ENCODE results near the gene ARID1B. TPM values are rescaled to one million over a fixed set of nuclear protein-coding genes. Genes with fewer than 3 reads are reported as not detected.
A peak's percentile ranks its signal among the peaks of the same experiment; 100 is the strongest.

Gene ARID1B
- total and polyA plus RNA-seq, 8 donors = 67.6 to 102 (median 99.0) TPM

- no peak for TF ChIP-seq CTCF (IDR thresholded peaks at IDR 0.05)
- no peak overlapping the region for H3K4me3 ChIP-seq
- H3K4me1 ChIP-seq = peaks cover 12 to 17% of the 10 kb centered on the region in 2 donors
- no peaks in the 10 kb centered on the region for H3K9me3 ChIP-seq
- H3K36me3 ChIP-seq = peaks cover 0 to 4% of the 10 kb centered on the region in 2 donors
- intact Hi-C loops (cut with DNase I) = no loop called here
- DNase-seq = no peak
- no peak for ATAC-seq
- H3K27me3 ChIP-seq = no peaks in the 10 kb centered on the region
- no peak overlapping the region for H3K27ac ChIP-seq
Observed at GRCh38 chr6:157079771-157080170, 302.6 kb downstream of the ARID1B start.

- H3K36me3 ChIP-seq = peaks cover 0 to 15% of the 10 kb centered on the region in 2 donors
- H3K4me3 ChIP-seq = no peak overlapping the region
- no peak for TF ChIP-seq CTCF (IDR thresholded peaks at IDR 0.05)
- H3K27me3 ChIP-seq = no peaks in the 10 kb centered on the region
- ATAC-seq (no peak), DNase-seq (no peak)
- H3K27ac ChIP-seq = no peak overlapping the region
- intact Hi-C loops (cut with DNase I) = no loop called here
- H3K4me1 ChIP-seq = peaks cover 7 to 12% of the 10 kb centered on the region in 2 donors
- no peaks in the 10 kb centered on the region for H3K9me3 ChIP-seq
Observed at GRCh38 chr6:157080986-157081391, 303.8 kb downstream of the ARID1B start.

- Histone ChIP-seq H3K27ac (no peak overlapping the region), H3K36me3 (peaks cover 0 to 15% of the 10 kb centered on the region in 2 donors), H3K4me1 (peaks cover 0 to 9% of the 10 kb centered on the region in 2 donors), H3K27me3 (no peaks in the 10 kb centered on the region), H3K9me3 (no peaks in the 10 kb centered on the region), H3K4me3 (no peak overlapping the region)
- ATAC-seq (no peak), DNase-seq (no peak)
- TF ChIP-seq CTCF (IDR thresholded peaks at IDR 0.05) = no peak
- intact Hi-C loops (cut with DNase I) = no loop called here
Observed at GRCh38 chr6:157083343-157083742, 306.2 kb downstream of the ARID1B start.

DNA sequence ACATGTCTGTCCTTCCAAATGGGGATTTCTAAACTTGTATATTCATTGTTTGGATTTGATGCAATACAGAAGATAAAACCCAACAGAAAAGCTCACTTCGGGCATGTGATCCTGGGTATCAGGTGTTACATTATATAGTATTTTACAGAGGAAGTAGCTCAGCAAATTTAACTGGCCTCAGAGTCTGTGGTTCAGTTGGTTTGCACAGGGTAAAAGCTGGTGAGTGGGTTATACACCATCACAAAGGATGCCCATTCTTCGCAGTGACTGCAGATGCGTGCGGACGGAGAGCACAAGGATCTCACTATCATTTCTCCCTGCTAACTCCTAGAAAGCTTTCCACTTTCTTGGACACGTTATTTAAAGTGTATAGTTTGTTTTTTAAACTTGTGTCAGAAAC is 309.5 kb downstream of the ARID1B start:
- H3K9me3 ChIP-seq = no peaks in the 10 kb centered on the region
- intact Hi-C loops (cut with DNase I) = no loop called here
- no peak overlapping the region for H3K4me3 ChIP-seq
- ATAC-seq = no peak
- peaks cover 0 to 15% of the 10 kb centered on the region in 2 donors for H3K36me3 ChIP-seq
- H3K4me1 ChIP-seq = peaks cover under 1 to 3% of the 10 kb centered on the region in 2 donors
- no peak for TF ChIP-seq CTCF (IDR thresholded peaks at IDR 0.05)
- H3K27ac ChIP-seq = no peak overlapping the region
- no peaks in the 10 kb centered on the region for H3K27me3 ChIP-seq
- no peak for DNase-seq

- ATAC-seq (peak; percentile 75), DNase-seq (no peak)
- peaks cover 8% of the 10 kb centered on the region in 2 donors for H3K4me1 ChIP-seq
- no peak for TF ChIP-seq CTCF (IDR thresholded peaks at IDR 0.05)
- no peaks in the 10 kb centered on the region for H3K9me3 ChIP-seq
- H3K27me3 ChIP-seq = no peaks in the 10 kb centered on the region
- H3K27ac ChIP-seq = no peak overlapping the region
- intact Hi-C loops (cut with DNase I) = no loop called here
- no peak overlapping the region for H3K4me3 ChIP-seq
- peaks cover 0 to 15% of the 10 kb centered on the region in 2 donors for H3K36me3 ChIP-seq
Observed at GRCh38 chr6:157087974-157088373, 310.8 kb downstream of the ARID1B start.
